H9 (cell line): ENCODE measurements around the gene SLC36A2. TPM values are rescaled to one million over a fixed set of nuclear protein-coding genes. Genes with fewer than 3 reads are reported as not detected.

ENCODE experiments used
- DNase-seq: peaks from one replicate; pipeline ENCODE4 v3.0.0-alpha.2; 2017
- H2AFZ ChIP-seq: one replicate; pipeline ENCODE4 v1.6.1; 2013; ENCODE audit warnings: mild to moderate bottlenecking, low read length, control low read depth, moderate library complexity
- H2AK5ac ChIP-seq: 2 replicates; pipeline ENCODE4 v1.6.1; 2013; ENCODE audit warnings: low read length, control low read depth, mixed read lengths; ENCODE audit not compliant: insufficient read length
- H2BK120ac ChIP-seq: one replicate; pipeline ENCODE4 v1.6.1; 2013; ENCODE audit warnings: low read depth, mild to moderate bottlenecking, low read length, control low read depth, inconsistent platforms; ENCODE audit not compliant: poor library complexity, severe bottlenecking
- H2BK12ac ChIP-seq: 2 replicates; pipeline ENCODE4 v1.6.1; 2013; ENCODE audit warnings: low read length, control low read depth, mixed read lengths, low read depth; ENCODE audit not compliant: insufficient read length
- H2BK15ac ChIP-seq: 2 replicates; pipeline ENCODE4 v1.6.1; 2013; ENCODE audit warnings: low read depth, low read length, control low read depth
- H2BK20ac ChIP-seq: one replicate; pipeline ENCODE4 v1.6.1; 2013; ENCODE audit warnings: low read depth, mild to moderate bottlenecking, low read length, control low read depth, inconsistent platforms; ENCODE audit not compliant: poor library complexity, severe bottlenecking
- H2BK5ac ChIP-seq: 2 replicates; pipeline ENCODE4 v1.6.1; 2013; ENCODE audit warnings: low read length, control low read depth, mixed read lengths; ENCODE audit not compliant: insufficient read length
- H3K14ac ChIP-seq: 2 replicates; pipeline ENCODE4 v1.6.1; 2013; ENCODE audit warnings: low read length, control low read depth; ENCODE audit not compliant: insufficient read depth
- H3K18ac ChIP-seq: 2 replicates; pipeline ENCODE4 v1.6.1; 2013; ENCODE audit warnings: low read depth, mild to moderate bottlenecking, mixed read lengths, low read length, control low read depth; ENCODE audit not compliant: insufficient read length
- H3K23ac ChIP-seq: 2 replicates; pipeline ENCODE4 v1.6.1; 2013; ENCODE audit warnings: low read length, control low read depth, mixed read lengths, low read depth; ENCODE audit not compliant: insufficient read length
- H3K23me2 ChIP-seq: 2 replicates; pipeline ENCODE4 v1.6.1; 2013; ENCODE audit warnings: low read depth, mild to moderate bottlenecking, mixed read lengths, low read length, control low read depth; ENCODE audit not compliant: insufficient read length, poor library complexity, severe bottlenecking
- H3K27ac ChIP-seq: 2 replicates; pipeline ENCODE4 v1.5.1; 2013; ENCODE audit warnings: low read length, control low read depth, mixed read lengths, low read depth; ENCODE audit not compliant: insufficient read length
- H3K27me3 ChIP-seq: 2 replicates; pipeline ENCODE4 v1.6.1; 2013; ENCODE audit warnings: low read length, control low read depth, inconsistent platforms; ENCODE audit not compliant: insufficient read depth
- H3K4ac ChIP-seq: 2 replicates; pipeline ENCODE4 v1.6.1; 2013; ENCODE audit warnings: low read depth, mild to moderate bottlenecking, control low read depth, inconsistent platforms, low read length, moderate library complexity
- H3K4me1 ChIP-seq: 2 replicates; pipeline ENCODE4 v1.6.1; 2013; ENCODE audit warnings: low read length, control low read depth, inconsistent platforms; ENCODE audit not compliant: insufficient read depth
- H3K4me2 ChIP-seq: 2 replicates; pipeline ENCODE4 v1.6.1; 2013; ENCODE audit warnings: low read length, control low read depth, mixed read lengths; ENCODE audit not compliant: insufficient read length, insufficient read depth
- H3K56ac ChIP-seq: 2 replicates; pipeline ENCODE4 v1.6.1; 2013; ENCODE audit warnings: low read depth, mild to moderate bottlenecking, mixed read lengths, low read length, control low read depth; ENCODE audit not compliant: insufficient read length
- H3K79me1 ChIP-seq: 2 replicates; pipeline ENCODE4 v1.6.1; 2013; ENCODE audit warnings: low read depth, mild to moderate bottlenecking, moderate library complexity, low read length, control low read depth, inconsistent platforms; ENCODE audit not compliant: insufficient read depth, poor library complexity, severe bottlenecking
- H3K79me2 ChIP-seq: 2 replicates; pipeline ENCODE4 v1.6.1; 2013; ENCODE audit warnings: low read length, control low read depth, inconsistent platforms; ENCODE audit not compliant: insufficient read depth
- H3K9ac ChIP-seq: 2 replicates; pipeline ENCODE4 v1.6.1; 2013; ENCODE audit warnings: low read length, control low read depth, mixed read lengths; ENCODE audit not compliant: insufficient read length; ENCODE audit errors: extremely low read depth
- H3K9me3 ChIP-seq: one replicate; pipeline ENCODE4 v1.6.1; 2013; ENCODE audit warnings: low read depth, low read length, inconsistent platforms; ENCODE audit not compliant: control insufficient read depth
- H3T11ph ChIP-seq: one replicate; pipeline ENCODE4 v1.6.1; 2013; ENCODE audit warnings: mild to moderate bottlenecking, low read length, control low read depth, inconsistent platforms
- H4K20me1 ChIP-seq: one replicate; pipeline ENCODE4 v1.6.1; 2013; ENCODE audit not compliant: control insufficient read depth, insufficient read length, insufficient read depth
- H4K5ac ChIP-seq: 2 replicates; pipeline ENCODE4 v1.6.1; 2013; ENCODE audit warnings: low read depth, mild to moderate bottlenecking, mixed read lengths, low read length, control low read depth; ENCODE audit not compliant: insufficient read length
- H4K8ac ChIP-seq: replicated peaks from 2 replicates; pipeline ENCODE4 v1.6.1; 2013; ENCODE audit warnings: low read length, control low read depth, mixed read lengths, low read depth; ENCODE audit not compliant: insufficient read length
- H4K91ac ChIP-seq: 2 replicates; pipeline ENCODE4 v1.6.1; 2013; ENCODE audit warnings: low read depth, mild to moderate bottlenecking, moderate library complexity, mixed read lengths, low read length, control low read depth; ENCODE audit not compliant: insufficient read length
- H3K27ac Mint-ChIP-seq, 3 experiments: 2 replicates in 2 of 3; 3 replicates in 1 of 3; pipeline ENCODE4 v1.8.0; 2020 to 2021; ENCODE audit warnings: mixed read lengths in 3 of 3, mild to moderate bottlenecking in 1 of 3, moderate library complexity in 1 of 3
- H3K27me3 Mint-ChIP-seq: 2 replicates; pipeline ENCODE4 v1.8.0; 2021; ENCODE audit warnings: low read depth, mild to moderate bottlenecking, moderate library complexity, mixed read lengths
- H3K36me3 Mint-ChIP-seq, 3 experiments: 2 replicates in 2 of 3; 3 replicates in 1 of 3; pipeline ENCODE4 v1.8.0; 2020 to 2021; ENCODE audit warnings: low read depth in 3 of 3, mixed read lengths in 3 of 3; ENCODE audit not compliant: insufficient read depth in 1 of 3
- H3K4me1 Mint-ChIP-seq, 2 experiments: 2 replicates each; pipeline ENCODE4 v1.8.0; 2020; ENCODE audit warnings: mixed read lengths in 2 of 2
- H3K4me3 Mint-ChIP-seq, 2 experiments: 2 replicates in 1 of 2; 3 replicates in 1 of 2; pipeline ENCODE4 v1.8.0; 2020 to 2021; ENCODE audit warnings: mild to moderate bottlenecking in 2 of 2, mixed read lengths in 2 of 2, moderate library complexity in 1 of 2
- H3K9me3 Mint-ChIP-seq, 2 experiments: 2 replicates in 1 of 2; 3 replicates in 1 of 2; pipeline ENCODE4 v1.8.0; 2020; ENCODE audit warnings: mild to moderate bottlenecking in 2 of 2, mixed read lengths in 2 of 2, moderate library complexity in 1 of 2
- CTCF ChIP-seq: fragments of 200-600 bp; sonication (generic); conservative IDR thresholded peaks from 3 replicates; pipeline ENCODE4 v1.8.0; 2021; ENCODE audit warnings: antibody characterized with exemption, mild to moderate bottlenecking
- WGBS: extraction: QIAGEN DNeasy Blood & Tissue Kit; methylation state at CpG from one replicate; pipeline ENCODE4 v1.1.7; 2013; ENCODE audit warnings: missing lambda C conversion rate, low lambda C conversion rate, mixed read lengths; ENCODE audit not compliant: insufficient read length; ENCODE audit errors: extremely low coverage; 5-methylcytosine and 5-hydroxymethylcytosine counted together
- total RNA-seq: library from RNA; stranded (reverse); gene quantifications from 2 replicates; pipeline ENCODE4 v1.2.1, GENCODE V29; 2021

SLC36A2 gene
- total RNA-seq, 1 experiment from 2014 or later = 0.15 TPM

DNA sequence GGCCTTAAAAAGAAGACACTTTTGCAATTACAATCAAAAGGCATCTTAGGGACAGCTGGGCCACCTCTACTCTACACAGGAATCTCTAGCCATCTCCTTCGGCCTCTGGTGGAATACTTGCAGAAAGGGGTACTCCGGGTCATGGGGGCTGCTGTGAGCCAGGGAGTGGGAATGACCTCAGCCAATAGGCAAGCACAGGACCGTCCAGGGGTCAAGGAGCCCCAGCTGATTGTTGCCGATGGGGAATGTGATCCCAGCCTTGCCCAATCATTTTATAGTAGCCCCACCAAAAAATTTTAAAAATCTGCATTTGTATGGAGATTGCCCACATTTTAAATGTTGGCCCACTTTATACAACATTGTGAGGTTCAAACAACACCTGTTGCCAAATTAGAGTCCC lies 26.9 kb downstream of the SLC36A2 start:
- H3K4me1 Mint-ChIP-seq = peaks cover 21 to 23% of the 10 kb centered on the region in 2 experiments
- Histone ChIP-seq H3K56ac (no peak overlapping the region), H2BK5ac (no peak overlapping the region), H3K9ac (no peak overlapping the region), H3K4ac (no peak overlapping the region), H4K20me1 (no peaks in the 10 kb centered on the region), H2BK15ac (no peak overlapping the region), H2AFZ (no peak overlapping the region), H4K5ac (no peak overlapping the region), H4K91ac (no peak overlapping the region), H3K4me1 (no peaks in the 10 kb centered on the region), H2BK120ac (no peak overlapping the region), H3K27me3 (no peaks in the 10 kb centered on the region), H3K23ac (no peak overlapping the region), H2BK20ac (no peak overlapping the region), H3K18ac (no peak overlapping the region), H4K8ac (no peak overlapping the region), H3K14ac (no peak overlapping the region), H3K79me1 (no peaks in the 10 kb centered on the region), H2AK5ac (no peak overlapping the region), H3T11ph (no peak overlapping the region), H3K4me2 (no peak overlapping the region), H3K23me2 (no peaks in the 10 kb centered on the region), H3K9me3 (no peaks in the 10 kb centered on the region), H2BK12ac (no peak overlapping the region), H3K27ac (no peak overlapping the region), H3K79me2 (no peaks in the 10 kb centered on the region)
- no CpG with 5 or more reads among the region's 4 CpGs for WGBS
- H3K36me3 Mint-ChIP-seq = no peaks in the 10 kb centered on the region
- no peak for TF ChIP-seq CTCF
- H3K27ac Mint-ChIP-seq = no peak overlapping the region
- no peaks in the 10 kb centered on the region for H3K27me3 Mint-ChIP-seq
- no peak for DNase-seq
- H3K9me3 Mint-ChIP-seq = no peaks in the 10 kb centered on the region; a peak in 1 of 5 replicates
- H3K4me3 Mint-ChIP-seq = no peak overlapping the region
